ENCODE measurements around the gene SERP1.

DNA sequence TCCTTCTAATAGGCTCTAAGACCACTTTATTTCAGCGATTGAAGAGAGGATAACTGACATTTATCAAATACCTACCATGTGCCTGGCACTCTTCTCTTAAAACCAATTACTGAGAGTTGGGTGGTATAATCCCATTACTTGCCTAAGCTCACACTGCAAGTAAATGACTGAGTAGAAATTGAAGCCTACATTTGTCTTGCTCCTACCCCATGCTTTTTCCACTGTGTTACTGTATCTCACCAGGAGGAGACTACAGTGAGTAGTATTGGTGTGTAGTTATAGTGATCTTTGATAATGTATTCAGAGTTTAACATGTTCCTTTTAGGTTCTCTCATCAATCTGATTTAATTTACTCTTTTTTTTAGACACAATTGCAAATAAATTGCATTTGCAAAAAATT is 21.0 kb upstream of the SERP1 start:
- TF ChIP-seq, protein P1, sequence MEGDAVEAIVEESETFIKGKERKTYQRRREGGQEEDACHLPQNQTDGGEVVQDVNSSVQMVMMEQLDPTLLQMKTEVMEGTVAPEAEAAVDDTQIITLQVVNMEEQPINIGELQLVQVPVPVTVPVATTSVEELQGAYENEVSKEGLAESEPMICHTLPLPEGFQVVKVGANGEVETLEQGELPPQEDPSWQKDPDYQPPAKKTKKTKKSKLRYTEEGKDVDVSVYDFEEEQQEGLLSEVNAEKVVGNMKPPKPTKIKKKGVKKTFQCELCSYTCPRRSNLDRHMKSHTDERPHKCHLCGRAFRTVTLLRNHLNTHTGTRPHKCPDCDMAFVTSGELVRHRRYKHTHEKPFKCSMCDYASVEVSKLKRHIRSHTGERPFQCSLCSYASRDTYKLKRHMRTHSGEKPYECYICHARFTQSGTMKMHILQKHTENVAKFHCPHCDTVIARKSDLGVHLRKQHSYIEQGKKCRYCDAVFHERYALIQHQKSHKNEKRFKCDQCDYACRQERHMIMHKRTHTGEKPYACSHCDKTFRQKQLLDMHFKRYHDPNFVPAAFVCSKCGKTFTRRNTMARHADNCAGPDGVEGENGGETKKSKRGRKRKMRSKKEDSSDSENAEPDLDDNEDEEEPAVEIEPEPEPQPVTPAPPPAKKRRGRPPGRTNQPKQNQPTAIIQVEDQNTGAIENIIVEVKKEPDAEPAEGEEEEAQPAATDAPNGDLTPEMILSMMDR (IDR thresholded peaks at IDR 0.05), result no peak
- no peak for TF ChIP-seq POLR2A (IDR thresholded peaks at IDR 0.05)
